Right kidney (tissue), 1 donor: ENCODE data around the gene SRPK1.
"Not testable (repeated sequence)": the region's sequence is repeated elsewhere in the genome, so short reads cannot be mapped to it uniquely, and the experiment has no call there.

Experiments used
- DNase-seq: peaks from one replicate; pipeline ENCODE4 v3.0.0-alpha.2; 2016

SRPK1 gene

GRCh38 chr6:35931873-35932272 lies 11.0 kb upstream of the SRPK1 start:
- not testable (repeated sequence) for DNase-seq

GRCh38 chr6:35931120-35931561 lies 10.2 kb upstream of the SRPK1 start:
- DNase-seq = no peak

- no peak for DNase-seq
These were observed 8.7 kb upstream of the SRPK1 start for GRCh38 chr6:35929601-35930000.

- no peak for DNase-seq
These were observed 5.8 kb upstream of the SRPK1 start for GRCh38 chr6:35926509-35927215.

GRCh38 chr6:35925961-35926360 lies 5.1 kb upstream of the SRPK1 start:
- no peak for DNase-seq

- no peak for DNase-seq
These were observed 3.2 kb upstream of the SRPK1 start for GRCh38 chr6:35924146-35924545.

GRCh38 chr6:35922139-35922554 lies 1.2 kb upstream of the SRPK1 start:
- DNase-seq = no peak

- DNase-seq = peak; percentile 71
These were observed 809 bp downstream of the SRPK1 start for GRCh38 chr6:35919827-35920751.

GRCh38 chr6:35919085-35919826 lies 1.6 kb downstream of the SRPK1 start:
- no peak for DNase-seq

- not testable (repeated sequence) for DNase-seq
These were observed 4.0 kb downstream of the SRPK1 start for GRCh38 chr6:35916893-35917292.

- no peak for DNase-seq
These were observed 4.8 kb downstream of the SRPK1 start for GRCh38 chr6:35916056-35916455.

GRCh38 chr6:35914536-35914935 lies 6.4 kb downstream of the SRPK1 start:
- DNase-seq = no peak

- DNase-seq = no peak
These were observed 8.8 kb downstream of the SRPK1 start for GRCh38 chr6:35911871-35912653.

- not testable (repeated sequence) for DNase-seq
These were observed 11.3 kb downstream of the SRPK1 start for GRCh38 chr6:35909571-35909970.

- DNase-seq = not testable (repeated sequence)
These were observed 12.0 kb downstream of the SRPK1 start for GRCh38 chr6:35908753-35909401.

GRCh38 chr6:35907750-35908149 lies 13.1 kb downstream of the SRPK1 start:
- no peak for DNase-seq

GRCh38 chr6:35906499-35906846 lies 14.4 kb downstream of the SRPK1 start:
- no peak for DNase-seq

GRCh38 chr6:35905841-35906498 lies 14.9 kb downstream of the SRPK1 start:
- no peak for DNase-seq

- no peak for DNase-seq
These were observed 15.6 kb downstream of the SRPK1 start for GRCh38 chr6:35905141-35905785.

GRCh38 chr6:35903679-35904078 lies 17.2 kb downstream of the SRPK1 start:
- DNase-seq = no peak
